Gastroesophageal sphincter (tissue), 4 donors: ENCODE measurements around the gene ADCY6. TPM values are rescaled to one million over a fixed set of nuclear protein-coding genes. Genes with fewer than 3 reads are reported as not detected.

Source experiments
- ATAC-seq: fragments of 150-250 bp; one replicate; pipeline ENCODE4 v1.9.1; 2016; ENCODE audit warnings: mild to moderate bottlenecking, moderate library complexity
- H3K27ac ChIP-seq, 4 donors: fragments of 200-600 bp; sonication (generic) in 3 of 4; 1 replicate in 3 of 4; 2 replicates in 1 of 4; pipeline ENCODE4 v1.5.1; 2016 to 2019
- H3K27me3 ChIP-seq: fragments of 200-600 bp; sonication (generic); one replicate; pipeline ENCODE4 v1.5.1; 2019
- H3K36me3 ChIP-seq, 2 donors: fragments of 200-600 bp; sonication (generic); one replicate each; pipeline ENCODE4 v1.5.1; 2019; ENCODE audit warnings: control low read depth in 1 of 2
- H3K4me1 ChIP-seq, 3 donors: fragments of 200-600 bp; sonication (generic); 1 replicate in 2 of 3; 2 replicates in 1 of 3; pipeline ENCODE4 v1.5.1; 2016 to 2019; ENCODE audit warnings: control low read depth in 2 of 3
- H3K4me3 ChIP-seq, 2 donors: fragments of 200-600 bp; sonication (generic); one replicate each; pipeline ENCODE4 v1.5.1; 2019; ENCODE audit warnings: mild to moderate bottlenecking in 1 of 2, moderate library complexity in 1 of 2
- H3K9me3 ChIP-seq, 3 donors: fragments of 200-600 bp; sonication (generic); one replicate each; pipeline ENCODE4 v1.5.1; 2017 to 2019; ENCODE audit warnings: control low read depth in 2 of 3
- CTCF ChIP-seq, 4 experiments: fragments of 200-600 bp in 2 of 4; fragments of 450-650 bp in 2 of 4; sonication (generic) in 1 of 4; IDR thresholded peaks; one replicate each; pipeline ENCODE4 v1.5.1; 2017 to 2019; ENCODE audit warnings: antibody characterized with exemption in 4 of 4, mild to moderate bottlenecking in 2 of 4, moderate library complexity in 2 of 4
- EP300 ChIP-seq: sonication (generic); formaldehyde crosslinking; IDR thresholded peaks from one replicate; pipeline ENCODE4 v1.6.1; 2017; ENCODE audit warnings: antibody characterized with exemption, mild to moderate bottlenecking
- POLR2A ChIP-seq, 2 donors: fragments of 450-650 bp; IDR thresholded peaks; one replicate each; pipeline ENCODE4 v1.6.1; 2017; ENCODE audit warnings: antibody characterized with exemption in 2 of 2, mild to moderate bottlenecking in 2 of 2, moderate library complexity in 1 of 2
- POLR2AphosphoS5 ChIP-seq: sonication (generic); formaldehyde crosslinking; IDR thresholded peaks from one replicate; pipeline ENCODE4 v1.6.1; 2017; ENCODE audit warnings: antibody characterized with exemption
- WGBS, 2 donors: methylation state at CpG; one replicate each; pipeline ENCODE4 v1.1.5; 2018; ENCODE audit warnings: low coverage in 1 of 2; 5-methylcytosine and 5-hydroxymethylcytosine counted together
- small RNA-seq, 4 donors: library from RNA; depleted of rRNA; stranded (forward); fragments of <200 nt; gene quantifications; one replicate each; pipeline ENCODE3, GENCODE V24; 2016
- total RNA-seq, 4 donors: library from RNA; depleted of rRNA; stranded (reverse); fragments of >200 nt; gene quantifications; one replicate each; pipeline ENCODE4 v1.1.0, GENCODE V29; 2016

Gene ADCY6
- total RNA-seq, 4 donors from 2014 or later: 21.9 to 33.0 (median 29.0) TPM

GRCh38 chr12:48717252-48717695, 71.6 kb downstream of the ADCY6 start:
- TF ChIP-seq CTCF (IDR thresholded peaks at IDR 0.05): no peak
- no peak for TF ChIP-seq EP300
- no peak for TF ChIP-seq POLR2A (IDR thresholded peaks at IDR 0.05)
- 7 to 8% methylated on average over 14 to 21 of the region's 21 CpGs for WGBS, 2 donors
- Histone ChIP-seq H3K4me3 (peak overlapping the region; percentile 67 to 69), H3K27ac (peak overlapping the region; percentile 80 to 97 (median 92)), H3K36me3 (peaks cover 0 to 25% of the 10 kb centered on the region in 2 donors), H3K9me3 (peaks cover 0 to 17% (median 0%) of the 10 kb centered on the region in 3 donors), H3K27me3 (no peaks in the 10 kb centered on the region), H3K4me1 (peaks cover 0 to 44% (median 10%) of the 10 kb centered on the region in 3 donors)
- ATAC-seq: no peak

GRCh38 chr12:48716493-48717251, 72.2 kb downstream of the ADCY6 start, which contains the start of gene CCNT1:
Gene CCNT1 (minus strand): TSS chr12:48716707. CDS start chr12:48716675, 32 bp downstream.
- Histone ChIP-seq H3K9me3 (peaks cover 0 to 17% (median 0%) of the 10 kb centered on the region in 3 donors), H3K27ac (peak within 1 kb of the TSS; percentile 80 to 97 (median 92)), H3K27me3 (no peaks in the 10 kb centered on the region), H3K36me3 (peaks cover 0 to 31% of the 10 kb centered on the region in 2 donors), H3K4me1 (peaks cover 0 to 50% (median 10%) of the 10 kb centered on the region in 3 donors), H3K4me3 (peak within 1 kb of the TSS; percentile 67 to 69)
- ATAC-seq: peak; percentile 97
- WGBS, 2 donors: 0% methylated on average over 9 to 13 of the region's 61 CpGs
- peak in 3 of 4 experiments; percentile 36 to 61 (median 60) for TF ChIP-seq CTCF (IDR thresholded peaks at IDR 0.05)
- peak; percentile 58 to 68 for TF ChIP-seq POLR2A (IDR thresholded peaks at IDR 0.05)
- peak; percentile 95 for TF ChIP-seq POLR2AphosphoS5
- no peak for TF ChIP-seq EP300

Small RNAs within 50 kb of the gene (small RNA-seq; reads per million reads assigned to genes)
- gene MIR4701 (0 to 0.13 (median 0) reads per million in 4 donors), gene RF00019 (0 reads per million in 4 donors)

Other genes starting within 250 kb of the ADCY6 start
- gene LALBA, start 219.0 kb downstream of the ADCY6 start, total RNA-seq: not detected
- gene KANSL2, start 106.9 kb downstream of the ADCY6 start, total RNA-seq: 10 to 100 TPM; 39.0 to 49.0 (median 43.7) TPM
- 10 to 100 TPM; 17.9 to 40.3 (median 23.1) TPM for gene CCNT1, start 72.4 kb downstream of the ADCY6 start, total RNA-seq
- 10 to 100 TPM in 3 of 4 donors, 1 to 10 TPM in 1; 9.4 to 39.2 (median 30.1) TPM for gene CACNB3, start 29.4 kb upstream of the ADCY6 start, total RNA-seq
- 10 to 100 TPM; 66.8 to 85.8 (median 73.0) TPM for gene DDX23, start 63.1 kb upstream of the ADCY6 start, total RNA-seq
- 1 to 10 TPM in 1 of 4 donors, under 1 TPM in 1, not detected in 2; 0.19 to 1.9 TPM for gene RND1, start 76.8 kb upstream of the ADCY6 start, total RNA-seq
- gene FKBP11, start 136.4 kb upstream of the ADCY6 start, total RNA-seq: 1 to 10 TPM; 3.4 to 8.3 (median 7.1) TPM
- 10 to 100 TPM; 52.6 to 91.6 (median 83.1) TPM for gene ARF3, start 168.4 kb upstream of the ADCY6 start, total RNA-seq
- gene WNT10B, start 182.6 kb upstream of the ADCY6 start, total RNA-seq: 1 to 10 TPM in 2 of 4 donors, under 1 TPM in 1, not detected in 1; 0.54 to 3.3 (median 1.2) TPM
- not detected for gene WNT1, start 189.2 kb upstream of the ADCY6 start, total RNA-seq
- gene DDN, start 210.3 kb upstream of the ADCY6 start, total RNA-seq: not detected
- 10 to 100 TPM; 55.9 to 79.9 (median 64.2) TPM for gene PRKAG1, start 229.7 kb upstream of the ADCY6 start, total RNA-seq